ENCODE results near the gene USP30.

Gene USP30

DNA sequence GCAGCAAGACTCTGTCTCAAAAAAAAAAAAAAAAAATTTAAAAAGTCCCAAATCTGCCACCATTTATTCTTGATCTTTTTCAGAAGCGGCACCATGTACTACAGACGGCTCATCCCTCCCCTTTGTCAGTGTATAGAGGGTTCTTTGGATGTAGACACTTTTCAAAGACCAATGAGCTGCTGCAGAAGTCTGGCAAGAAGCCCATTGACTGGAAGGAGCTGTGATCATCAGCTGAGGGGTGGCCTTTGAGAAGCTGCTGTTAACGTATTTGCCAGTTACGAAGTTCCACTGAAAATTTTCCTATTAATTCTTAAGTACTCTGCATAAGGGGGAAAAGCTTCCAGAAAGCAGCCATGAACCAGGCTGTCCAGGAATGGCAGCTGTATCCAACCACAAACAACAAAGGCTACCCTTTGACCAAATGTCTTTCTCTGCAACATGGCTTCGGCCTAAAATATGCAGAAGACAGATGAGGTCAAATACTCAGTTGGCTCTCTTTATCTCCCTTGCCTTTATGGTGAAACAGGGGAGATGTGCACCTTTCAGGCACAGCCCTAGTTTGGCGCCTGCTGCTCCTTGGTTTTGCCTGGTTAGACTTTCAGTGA, 57.5 kb downstream of the USP30 start:
- DNase-seq (ENCODE audit: low read depth): no peak
- H3K4me3 ChIP-seq (ENCODE audit: low read length): no peak overlapping the region
- TF ChIP-seq, protein P1, sequence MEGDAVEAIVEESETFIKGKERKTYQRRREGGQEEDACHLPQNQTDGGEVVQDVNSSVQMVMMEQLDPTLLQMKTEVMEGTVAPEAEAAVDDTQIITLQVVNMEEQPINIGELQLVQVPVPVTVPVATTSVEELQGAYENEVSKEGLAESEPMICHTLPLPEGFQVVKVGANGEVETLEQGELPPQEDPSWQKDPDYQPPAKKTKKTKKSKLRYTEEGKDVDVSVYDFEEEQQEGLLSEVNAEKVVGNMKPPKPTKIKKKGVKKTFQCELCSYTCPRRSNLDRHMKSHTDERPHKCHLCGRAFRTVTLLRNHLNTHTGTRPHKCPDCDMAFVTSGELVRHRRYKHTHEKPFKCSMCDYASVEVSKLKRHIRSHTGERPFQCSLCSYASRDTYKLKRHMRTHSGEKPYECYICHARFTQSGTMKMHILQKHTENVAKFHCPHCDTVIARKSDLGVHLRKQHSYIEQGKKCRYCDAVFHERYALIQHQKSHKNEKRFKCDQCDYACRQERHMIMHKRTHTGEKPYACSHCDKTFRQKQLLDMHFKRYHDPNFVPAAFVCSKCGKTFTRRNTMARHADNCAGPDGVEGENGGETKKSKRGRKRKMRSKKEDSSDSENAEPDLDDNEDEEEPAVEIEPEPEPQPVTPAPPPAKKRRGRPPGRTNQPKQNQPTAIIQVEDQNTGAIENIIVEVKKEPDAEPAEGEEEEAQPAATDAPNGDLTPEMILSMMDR (conservative IDR thresholded peaks at IDR 0.05; ENCODE audit: low read depth, low read length): no peak

DNA sequence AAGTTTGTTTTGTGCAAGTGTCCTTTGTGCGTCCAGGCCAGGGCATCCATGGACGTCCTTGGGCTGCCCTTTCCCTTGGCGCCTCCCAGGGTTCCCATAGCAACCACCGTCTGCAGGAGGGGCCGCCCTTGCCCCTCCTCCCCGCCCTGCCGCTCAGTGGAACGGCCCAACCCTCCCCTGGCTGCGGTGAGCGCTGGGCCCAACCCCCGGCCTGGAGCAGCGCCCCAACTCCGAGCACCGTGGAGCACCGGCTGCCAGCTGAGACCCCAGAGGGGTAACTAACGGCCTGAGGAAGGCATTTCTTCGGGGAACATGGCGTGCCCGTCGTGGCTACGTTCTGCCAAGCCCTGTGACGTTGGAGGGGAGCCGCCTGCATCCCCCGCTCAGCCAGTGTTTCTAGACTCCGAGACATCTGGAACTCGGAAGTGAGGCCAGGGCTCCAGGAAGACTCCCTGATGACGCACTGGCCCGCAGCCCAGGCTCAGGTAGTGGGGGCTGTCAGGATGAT, 58.7 kb downstream of the USP30 start:
- peak overlapping the region; percentile 71 for H3K4me3 ChIP-seq (ENCODE audit: low read length)
- TF ChIP-seq, protein P1 (conservative IDR thresholded peaks at IDR 0.05; ENCODE audit: low read depth, low read length): no peak
- peak; percentile 44 for DNase-seq (ENCODE audit: low read depth)

DNA sequence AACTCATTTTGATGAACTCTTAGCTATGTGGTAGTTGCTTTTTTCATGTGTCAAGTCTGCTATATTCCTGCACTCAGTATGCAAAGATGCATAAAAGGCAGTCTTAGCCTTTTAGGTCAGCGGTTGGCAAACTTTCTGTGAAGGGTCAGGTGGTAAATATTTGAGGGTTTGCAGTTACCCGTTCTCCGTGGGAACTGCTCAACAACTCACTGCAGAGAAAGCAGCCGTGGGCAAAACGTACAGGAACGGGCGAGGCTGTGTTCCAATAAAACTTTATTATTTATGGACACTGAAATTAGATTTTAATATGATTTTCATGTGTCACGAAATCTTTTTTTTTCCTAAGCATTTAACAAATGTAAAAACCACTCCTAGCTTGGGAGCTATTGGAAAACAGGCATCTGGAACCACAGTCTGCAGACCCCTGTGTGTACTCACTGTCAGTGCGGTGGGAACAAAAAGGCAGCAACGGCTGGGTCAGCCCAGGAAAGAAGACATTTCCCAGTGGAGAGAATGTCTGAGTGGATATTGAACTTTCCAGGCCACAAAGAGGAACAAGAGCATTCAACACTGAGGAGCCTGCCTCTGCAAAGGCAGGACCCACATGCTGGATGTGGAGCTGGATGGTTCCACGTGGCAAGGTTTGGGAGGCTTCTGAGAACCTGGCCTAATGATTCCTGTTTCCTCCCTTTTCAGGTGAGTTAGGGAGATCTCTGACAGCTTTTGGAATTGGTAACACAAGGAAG, 60.5 kb downstream of the USP30 start:
- no peak for DNase-seq (ENCODE audit: low read depth)
- TF ChIP-seq, protein P1 (conservative IDR thresholded peaks at IDR 0.05; ENCODE audit: low read depth, low read length): no peak
- no peak overlapping the region for H3K4me3 ChIP-seq (ENCODE audit: low read length)

DNA sequence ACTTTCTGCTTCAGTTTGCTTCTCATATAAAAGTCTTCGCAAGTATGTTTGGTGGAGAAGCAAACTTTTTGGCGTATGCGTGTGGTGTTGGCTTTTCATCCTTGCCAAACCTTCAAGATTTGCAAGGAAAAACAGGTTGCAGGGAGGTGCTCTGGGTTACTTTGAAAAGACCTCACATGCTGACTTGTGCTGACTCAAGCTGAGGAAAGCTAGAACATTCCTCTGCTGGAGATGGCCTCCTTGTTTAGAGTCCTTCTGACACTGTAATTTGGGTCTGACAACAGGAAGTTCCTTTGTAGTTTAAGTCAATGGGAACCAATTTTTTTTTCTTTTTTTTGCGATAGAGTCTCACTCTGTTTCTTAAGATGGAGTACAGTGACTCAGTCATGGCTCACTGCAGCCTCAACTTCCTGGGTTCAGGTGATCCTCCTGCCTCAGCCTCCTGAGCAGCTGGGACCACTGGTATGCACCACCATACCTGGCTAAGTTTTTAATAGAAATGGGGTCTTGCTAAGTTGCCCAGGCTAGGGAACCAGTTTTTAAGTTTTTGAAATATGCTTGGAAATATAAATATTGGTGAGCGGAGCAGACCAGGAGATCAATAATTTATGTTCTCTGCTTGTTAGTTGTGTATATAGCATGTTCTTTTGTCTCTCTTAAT, 61.4 kb downstream of the USP30 start:
- no peak for DNase-seq (ENCODE audit: low read depth)
- no peak overlapping the region for H3K4me3 ChIP-seq (ENCODE audit: low read length)
- TF ChIP-seq, protein P1 (conservative IDR thresholded peaks at IDR 0.05; ENCODE audit: low read depth, low read length): no peak

DNA sequence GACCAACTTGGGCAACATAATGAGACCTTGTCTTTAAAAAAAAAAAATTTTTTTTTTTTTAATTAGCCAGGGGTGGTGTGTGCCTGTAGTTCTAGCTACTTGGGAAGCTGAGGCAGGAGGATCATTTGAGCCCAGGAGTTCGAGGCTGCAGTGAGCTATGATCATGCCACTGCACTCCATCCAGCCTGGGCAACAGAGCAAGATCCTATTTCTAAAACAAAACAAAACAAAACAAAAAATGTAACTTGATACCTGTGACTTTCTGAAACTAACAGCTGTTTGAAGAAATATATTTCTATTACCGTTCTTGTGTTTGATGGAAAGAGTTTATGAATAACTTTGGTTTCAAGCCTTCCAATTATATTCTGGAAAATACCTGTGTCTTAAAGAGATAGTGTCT, 62.3 kb downstream of the USP30 start:
- no peak for DNase-seq (ENCODE audit: low read depth)
- no peak overlapping the region for H3K4me3 ChIP-seq (ENCODE audit: low read length)
- TF ChIP-seq, protein P1 (conservative IDR thresholded peaks at IDR 0.05; ENCODE audit: low read depth, low read length): no peak

DNA sequence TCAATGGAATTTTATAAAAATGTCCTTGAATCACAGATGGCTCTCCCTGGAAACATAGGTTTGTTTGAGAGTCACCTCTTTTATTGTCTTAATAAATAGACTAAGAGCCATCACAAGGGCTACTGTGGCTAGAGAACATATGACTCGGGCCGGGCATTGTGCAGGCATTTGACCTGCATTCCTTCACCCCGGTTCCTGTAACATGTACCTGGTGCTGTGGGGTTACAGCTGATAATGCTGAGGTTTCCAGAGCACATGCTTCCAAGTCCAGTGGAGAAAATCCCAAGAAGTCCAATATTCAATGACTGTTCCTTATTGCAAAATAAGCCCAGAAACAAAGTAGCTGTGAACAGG, 63.0 kb downstream of the USP30 start:
- H3K4me3 ChIP-seq (ENCODE audit: low read length): no peak overlapping the region
- DNase-seq (ENCODE audit: low read depth): no peak
- TF ChIP-seq, protein P1 (conservative IDR thresholded peaks at IDR 0.05; ENCODE audit: low read depth, low read length): no peak

Data from retinal pigment epithelial cell (primary cell).